Smooth muscle cell (in vitro differentiated cells): ENCODE results near the gene FKBP1C. TPM values are rescaled to one million over a fixed set of nuclear protein-coding genes. Genes with fewer than 3 reads are reported as not detected.

ENCODE experiments used
- DNase-seq: peaks from one replicate; lab custom pipeline; 2025; ENCODE audit not compliant: unreplicated experiment; lab: John Stamatoyannopoulos, UW
- H2AFZ ChIP-seq: fragments of 200-600 bp; sonication (generic); 2 replicates; pipeline ENCODE4 v1.6.0; 2016; ENCODE audit warnings: antibody characterized with exemption, low read depth, mild to moderate bottlenecking
- H3F3A ChIP-seq: fragments of 200-600 bp; sonication (generic); 2 replicates; pipeline ENCODE4 v1.6.0; 2017; ENCODE audit warnings: antibody characterized with exemption, low read depth
- H3K27ac ChIP-seq: fragments of 200-600 bp; sonication (generic); 2 replicates; pipeline ENCODE4 v1.5.1; 2016; ENCODE audit warnings: low read depth, mild to moderate bottlenecking
- H3K27me3 ChIP-seq: fragments of 200-600 bp; sonication (generic); 2 replicates; pipeline ENCODE4 v1.6.1; 2016; ENCODE audit warnings: low read depth, mild to moderate bottlenecking
- H3K36me3 ChIP-seq: fragments of 200-600 bp; sonication (generic); 2 replicates; pipeline ENCODE4 v1.5.1; 2016; ENCODE audit warnings: low read depth
- H3K4me1 ChIP-seq: fragments of 200-600 bp; sonication (generic); 2 replicates; pipeline ENCODE4 v1.5.1; 2016; ENCODE audit warnings: low read depth
- H3K4me2 ChIP-seq: fragments of 200-600 bp; sonication (generic); 2 replicates; pipeline ENCODE4 v1.6.0; 2016; ENCODE audit warnings: mild to moderate bottlenecking
- H3K4me3 ChIP-seq: fragments of 200-600 bp; sonication (generic); 2 replicates; pipeline ENCODE4 v1.5.1; 2016; ENCODE audit warnings: mild to moderate bottlenecking
- H3K79me2 ChIP-seq: fragments of 200-600 bp; sonication (generic); 2 replicates; pipeline ENCODE4 v1.6.0; 2016; ENCODE audit warnings: low read depth, mild to moderate bottlenecking
- H3K9ac ChIP-seq: fragments of 200-600 bp; sonication (generic); 2 replicates; pipeline ENCODE4 v1.6.0; 2016; ENCODE audit warnings: low read depth
- H3K9me3 ChIP-seq: fragments of 200-600 bp; sonication (generic); replicated peaks from 2 replicates; pipeline ENCODE4 v1.5.1; 2016; ENCODE audit warnings: low read depth
- H4K20me1 ChIP-seq: fragments of 200-600 bp; sonication (generic); 2 replicates; pipeline ENCODE4 v1.6.0; 2016; ENCODE audit warnings: low read depth
- CTCF ChIP-seq: fragments of 200-600 bp; sonication (generic); IDR thresholded peaks from 2 replicates; pipeline ENCODE4 v1.5.1; 2017; ENCODE audit warnings: borderline replicate concordance, mild to moderate bottlenecking, antibody characterized with exemption; ENCODE audit not compliant: insufficient read depth, poor library complexity, severe bottlenecking
- WGBS: methylation state at CpG from one replicate; pipeline ENCODE4 v1.1.7; 2016; ENCODE audit warnings: low lambda C conversion rate; 5-methylcytosine and 5-hydroxymethylcytosine counted together
- polyA plus RNA-seq: library from polyadenylated mRNA; unstranded; fragments of >200 nt; fragmentation: Nextera tagmentation; extraction: Ambion mirVana; gene quantifications from 2 replicates; pipeline ENCODE4 v1.2.1, GENCODE V29; 2016
- total RNA-seq: library from RNA; depleted of rRNA; stranded (reverse); fragments of >200 nt; gene quantifications from 2 replicates; pipeline ENCODE4 v1.2.3, GENCODE V29; 2014

Gene FKBP1C
- total and polyA plus RNA-seq, 2 experiments from 2014 or later, result 0.22 to 0.32 TPM

GRCh38 chr6:63186970-63187369 lies 24.3 kb upstream of the FKBP1C start:
- H3K4me1 ChIP-seq, result no peaks in the 10 kb centered on the region
- no peak for TF ChIP-seq CTCF
- H3K9me3 ChIP-seq, result no peaks in the 10 kb centered on the region
- H3K4me3 ChIP-seq, result no peak overlapping the region
- H2AFZ ChIP-seq, result no peak overlapping the region
- no peak overlapping the region for H3K4me2 ChIP-seq
- no peaks in the 10 kb centered on the region for H3K79me2 ChIP-seq
- no peak overlapping the region for H3K27ac ChIP-seq
- no peak overlapping the region for H3K9ac ChIP-seq
- H3K27me3 ChIP-seq, result no peaks in the 10 kb centered on the region
- H3F3A ChIP-seq, result no peaks in the 10 kb centered on the region
- no peak for DNase-seq
- H3K36me3 ChIP-seq, result no peaks in the 10 kb centered on the region
- no peaks in the 10 kb centered on the region for H4K20me1 ChIP-seq

GRCh38 chr6:63188828-63189227 lies 22.4 kb upstream of the FKBP1C start:
- H4K20me1 ChIP-seq, result no peaks in the 10 kb centered on the region
- no peak overlapping the region for H3K4me3 ChIP-seq
- TF ChIP-seq CTCF, result no peak
- H3K9me3 ChIP-seq, result no peaks in the 10 kb centered on the region
- no peak overlapping the region for H3K9ac ChIP-seq
- DNase-seq, result no peak
- no peaks in the 10 kb centered on the region for H3K36me3 ChIP-seq
- no peak overlapping the region for H2AFZ ChIP-seq
- H3K4me1 ChIP-seq, result no peaks in the 10 kb centered on the region
- no peak overlapping the region for H3K27ac ChIP-seq
- no peaks in the 10 kb centered on the region for H3K27me3 ChIP-seq
- H3K4me2 ChIP-seq, result no peak overlapping the region
- H3K79me2 ChIP-seq, result no peaks in the 10 kb centered on the region
- H3F3A ChIP-seq, result no peaks in the 10 kb centered on the region

GRCh38 chr6:63193324-63193723 lies 17.9 kb upstream of the FKBP1C start:
- H3K27me3 ChIP-seq, result no peaks in the 10 kb centered on the region
- WGBS, result 83% methylated on average over 5 of the region's 5 CpGs
- H2AFZ ChIP-seq, result no peak overlapping the region

More at GRCh38 chr6:63193324-63193723, 17.9 kb upstream of the FKBP1C start:
- H3K27ac ChIP-seq, result no peak overlapping the region
- H3K36me3 ChIP-seq, result no peaks in the 10 kb centered on the region
- H4K20me1 ChIP-seq, result no peaks in the 10 kb centered on the region
- H3K4me2 ChIP-seq, result no peak overlapping the region
- no peaks in the 10 kb centered on the region for H3K9me3 ChIP-seq
- H3F3A ChIP-seq, result no peaks in the 10 kb centered on the region
- no peak overlapping the region for H3K9ac ChIP-seq
- no peak for DNase-seq
- TF ChIP-seq CTCF, result no peak
- H3K4me3 ChIP-seq, result no peak overlapping the region
- no peaks in the 10 kb centered on the region for H3K79me2 ChIP-seq
- no peaks in the 10 kb centered on the region for H3K4me1 ChIP-seq
